Sigmoid colon (tissue), 7 donors: ENCODE data around the gene PRDM16. TPM values are rescaled to one million over a fixed set of nuclear protein-coding genes. Genes with fewer than 3 reads are reported as not detected.

Experiments
- DNase-seq: peaks from one replicate; pipeline ENCODE4 v3.0.0-alpha.2; 2019
- H3K27ac ChIP-seq, 4 donors: fragments of 200-600 bp; sonication (generic); one replicate each; pipeline ENCODE4 v1.5.1; 2016 to 2019; ENCODE audit warnings: mild to moderate bottlenecking in 1 of 4
- H3K27me3 ChIP-seq, 3 donors: fragments of 200-600 bp; sonication (generic); one replicate each; pipeline ENCODE4 v1.5.1; 2019; ENCODE audit warnings: mild to moderate bottlenecking in 1 of 3
- H3K36me3 ChIP-seq, 4 donors: fragments of 200-600 bp; sonication (generic); one replicate each; pipeline ENCODE4 v1.5.1; 2016 to 2019
- H3K4me1 ChIP-seq, 4 donors: fragments of 200-600 bp; sonication (generic); one replicate each; pipeline ENCODE4 v1.5.1; 2017 to 2019
- H3K4me3 ChIP-seq, 4 donors: fragments of 200-600 bp; sonication (generic); one replicate each; pipeline ENCODE4 v1.5.1; 2017 to 2019; ENCODE audit warnings: mild to moderate bottlenecking in 2 of 4, moderate library complexity in 1 of 4
- H3K9me3 ChIP-seq, 4 donors: fragments of 200-600 bp in 3 of 4; sonication (generic) in 3 of 4; one replicate each; pipeline versions ENCODE4 v1.5.1 to v1.6.1; 2013 to 2019
- EP300 ChIP-seq, 4 donors: sonication (generic); formaldehyde crosslinking; IDR thresholded peaks; one replicate each; pipeline ENCODE4 v1.6.1; 2017; ENCODE audit warnings: antibody characterized with exemption in 4 of 4
- POLR2A ChIP-seq, 2 donors: fragments of 450-650 bp; IDR thresholded peaks; one replicate each; pipeline ENCODE4 v1.6.1; 2016; ENCODE audit warnings: antibody characterized with exemption in 2 of 2, mild to moderate bottlenecking in 2 of 2, moderate library complexity in 2 of 2
- POLR2AphosphoS5 ChIP-seq, 4 donors: sonication (generic); formaldehyde crosslinking; IDR thresholded peaks; one replicate each; pipeline ENCODE4 v1.6.1; 2017; ENCODE audit warnings: antibody characterized with exemption in 4 of 4
- WGBS, 2 donors: extraction: QIAGEN DNeasy Blood & Tissue Kit; methylation state at CpG; one replicate each; pipeline ENCODE4 v1.1.7; 2013; 5-methylcytosine and 5-hydroxymethylcytosine counted together
- intact Hi-C: fragments of 100-400 bp; cut with DNase I; formaldehyde crosslinking; loops from one replicate; pipeline ENCODE4 v1.15.1; 2023
- polyA plus RNA-seq, 3 donors: library from polyadenylated mRNA; stranded (reverse); fragments of 200-250 nt; gene quantifications; one replicate each; pipeline ENCODE4 v1.2.3, GENCODE V29; 2013
- total RNA-seq, 4 donors: library from RNA; depleted of rRNA; stranded (reverse); fragments of >200 nt; gene quantifications; one replicate each; pipeline ENCODE4 v1.1.0, GENCODE V29; 2016
- TF ChIP-seq, protein P1 (sequence below), 4 experiments: fragments of 450-650 bp in 3 of 4; fragments of 200-600 bp in 1 of 4; IDR thresholded peaks; one replicate each; pipeline ENCODE4 v1.5.1; 2016 to 2019; ENCODE audit warnings: antibody characterized with exemption in 4 of 4, mild to moderate bottlenecking in 3 of 4, moderate library complexity in 2 of 4
- donor health status: healthy with polysubstance abuse.
- donor health status: Bipolar disorder and iron deficiency.
- donor health status: healthy.

Gene PRDM16
- total and polyA plus RNA-seq, 7 donors: under 0.01 to 1.7 (median 0.49) TPM

DNA sequence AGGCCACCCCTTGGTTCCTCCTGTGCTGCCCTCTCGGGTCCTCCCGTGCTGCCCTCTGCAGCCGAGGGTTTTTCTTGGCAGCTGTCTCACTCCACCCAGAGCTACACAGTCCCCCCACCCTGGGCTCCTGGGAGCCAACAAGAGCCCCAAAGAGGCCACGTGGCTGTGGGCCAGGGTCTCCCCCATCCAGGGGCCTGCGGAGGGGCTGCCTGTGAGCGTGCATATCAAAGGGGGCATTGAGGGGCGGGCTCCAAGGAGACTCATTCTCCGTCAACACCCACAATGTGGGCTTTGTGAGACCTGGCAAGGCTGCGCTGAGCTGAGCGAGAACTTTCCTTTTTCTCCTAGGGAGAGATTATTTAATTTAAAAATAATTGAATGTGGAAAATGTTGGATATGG, 276.8 kb downstream of the PRDM16 start:
- H3K4me3 ChIP-seq: no peak overlapping the region
- 85 to 87% methylated on average over 10 of the region's 10 CpGs for WGBS, 2 donors
- TF ChIP-seq POLR2A (IDR thresholded peaks at IDR 0.05) (no peak), EP300 (IDR thresholded peaks at IDR 0.05) (no peak), POLR2AphosphoS5 (IDR thresholded peaks at IDR 0.05) (no peak)
- TF ChIP-seq, protein P1, sequence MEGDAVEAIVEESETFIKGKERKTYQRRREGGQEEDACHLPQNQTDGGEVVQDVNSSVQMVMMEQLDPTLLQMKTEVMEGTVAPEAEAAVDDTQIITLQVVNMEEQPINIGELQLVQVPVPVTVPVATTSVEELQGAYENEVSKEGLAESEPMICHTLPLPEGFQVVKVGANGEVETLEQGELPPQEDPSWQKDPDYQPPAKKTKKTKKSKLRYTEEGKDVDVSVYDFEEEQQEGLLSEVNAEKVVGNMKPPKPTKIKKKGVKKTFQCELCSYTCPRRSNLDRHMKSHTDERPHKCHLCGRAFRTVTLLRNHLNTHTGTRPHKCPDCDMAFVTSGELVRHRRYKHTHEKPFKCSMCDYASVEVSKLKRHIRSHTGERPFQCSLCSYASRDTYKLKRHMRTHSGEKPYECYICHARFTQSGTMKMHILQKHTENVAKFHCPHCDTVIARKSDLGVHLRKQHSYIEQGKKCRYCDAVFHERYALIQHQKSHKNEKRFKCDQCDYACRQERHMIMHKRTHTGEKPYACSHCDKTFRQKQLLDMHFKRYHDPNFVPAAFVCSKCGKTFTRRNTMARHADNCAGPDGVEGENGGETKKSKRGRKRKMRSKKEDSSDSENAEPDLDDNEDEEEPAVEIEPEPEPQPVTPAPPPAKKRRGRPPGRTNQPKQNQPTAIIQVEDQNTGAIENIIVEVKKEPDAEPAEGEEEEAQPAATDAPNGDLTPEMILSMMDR (IDR thresholded peaks at IDR 0.05): no peak
- peak overlapping the region in 3 of 4 donors; percentile 7 to 56 (median 56) for H3K27ac ChIP-seq
- DNase-seq: peak; percentile 75
- H3K4me1 ChIP-seq: peaks cover 0 to 20% (median 17%) of the 10 kb centered on the region in 4 donors
- H3K36me3 ChIP-seq: no peaks in the 10 kb centered on the region
- H3K9me3 ChIP-seq: peaks cover 0 to 12% (median 2%) of the 10 kb centered on the region in 4 donors
- H3K27me3 ChIP-seq: peaks cover 5 to 15% (median 6%) of the 10 kb centered on the region in 3 donors
- intact Hi-C loops: no loop called here

DNA sequence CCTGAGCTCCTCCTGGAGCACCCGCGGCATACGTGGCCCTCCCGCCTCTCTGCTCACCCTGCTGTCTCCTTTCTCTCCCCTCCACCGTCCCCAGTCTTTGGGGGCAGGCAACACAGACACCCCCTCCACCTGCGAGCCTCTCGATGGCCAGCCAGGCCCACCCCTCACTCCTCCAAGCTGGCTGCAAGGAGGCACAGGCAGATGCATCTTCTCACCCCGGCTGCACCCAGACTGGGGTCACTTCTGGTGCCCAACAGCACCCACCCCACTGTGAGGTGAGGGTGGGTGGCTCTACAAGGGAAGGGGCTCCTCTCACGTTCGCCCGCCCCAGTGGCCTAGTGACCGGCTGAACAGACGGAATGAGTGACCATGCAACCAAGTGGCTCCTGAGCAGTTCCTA, 277.5 kb downstream of the PRDM16 start:
- peak overlapping the region; percentile 17 to 56 (median 50) for H3K27ac ChIP-seq
- no peak overlapping the region for H3K4me3 ChIP-seq
- intact Hi-C loops: no loop called here
- no peaks in the 10 kb centered on the region for H3K36me3 ChIP-seq
- H3K27me3 ChIP-seq: peaks cover 0 to 9% (median 5%) of the 10 kb centered on the region in 3 donors
- H3K9me3 ChIP-seq: peaks cover 0 to 12% (median 2%) of the 10 kb centered on the region in 4 donors
- 92 to 93% methylated on average over 13 of the region's 13 CpGs for WGBS, 2 donors
- H3K4me1 ChIP-seq: peaks cover 0 to 26% (median 23%) of the 10 kb centered on the region in 4 donors
- TF ChIP-seq, protein P1 (IDR thresholded peaks at IDR 0.05): no peak
- TF ChIP-seq EP300 (IDR thresholded peaks at IDR 0.05): no peak
- no peak for TF ChIP-seq POLR2A (IDR thresholded peaks at IDR 0.05)
- DNase-seq: no peak

DNA sequence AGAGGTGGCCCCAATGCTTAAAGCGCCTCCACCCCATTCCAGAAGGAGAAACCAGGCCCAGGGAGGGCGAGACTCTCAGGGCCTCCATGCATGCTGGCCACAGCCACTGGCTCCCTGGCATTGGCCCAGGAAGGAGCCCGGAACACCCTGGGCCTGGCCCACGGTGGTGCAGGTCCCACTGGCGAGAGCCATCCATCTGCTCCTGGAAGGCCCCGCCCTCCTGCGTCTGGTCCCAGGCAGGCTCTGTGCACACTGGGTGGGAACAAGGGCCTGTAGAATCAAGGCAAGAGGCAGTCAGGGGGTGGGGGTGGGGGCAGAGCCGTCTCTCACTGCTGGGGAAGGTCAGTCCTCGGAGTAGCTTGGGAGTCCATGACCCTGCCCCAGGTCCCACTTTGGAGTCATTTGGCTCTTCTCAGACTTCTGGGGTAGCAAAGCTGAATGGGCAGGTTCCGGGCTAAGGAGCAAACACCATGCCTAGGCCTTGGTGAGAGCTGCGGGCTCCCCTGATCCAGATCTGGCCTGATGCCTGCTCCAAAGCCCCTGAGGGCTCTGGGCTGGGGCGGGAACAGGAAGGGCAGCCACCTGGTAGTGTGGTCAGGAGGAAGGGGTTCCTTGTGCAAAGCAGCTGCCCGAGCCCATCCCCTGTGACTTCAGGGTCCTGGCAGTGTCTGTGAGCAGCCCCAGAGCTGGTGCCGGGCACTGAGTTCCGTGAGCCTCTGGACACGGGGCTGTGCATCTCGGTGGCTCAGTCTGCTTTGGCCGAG, 278.4 kb downstream of the PRDM16 start:
- peaks cover 0 to 36% (median 33%) of the 10 kb centered on the region in 4 donors for H3K4me1 ChIP-seq
- TF ChIP-seq EP300 (IDR thresholded peaks at IDR 0.05) (no peak), POLR2A (IDR thresholded peaks at IDR 0.05) (no peak), POLR2AphosphoS5 (IDR thresholded peaks at IDR 0.05) (no peak)
- TF ChIP-seq, protein P1 (IDR thresholded peaks at IDR 0.05): no peak
- intact Hi-C loops: no loop called here
- H3K9me3 ChIP-seq: peaks cover 0 to 12% (median 2%) of the 10 kb centered on the region in 4 donors
- no peak for DNase-seq
- H3K27ac ChIP-seq: peak overlapping the region; percentile 19 to 56 (median 50)
- WGBS, 2 donors: 77 to 82% methylated on average over 18 of the region's 18 CpGs
- H3K27me3 ChIP-seq: peaks cover 0 to 4% (median 3%) of the 10 kb centered on the region in 3 donors
- H3K4me3 ChIP-seq: no peak overlapping the region
- no peaks in the 10 kb centered on the region for H3K36me3 ChIP-seq

DNA sequence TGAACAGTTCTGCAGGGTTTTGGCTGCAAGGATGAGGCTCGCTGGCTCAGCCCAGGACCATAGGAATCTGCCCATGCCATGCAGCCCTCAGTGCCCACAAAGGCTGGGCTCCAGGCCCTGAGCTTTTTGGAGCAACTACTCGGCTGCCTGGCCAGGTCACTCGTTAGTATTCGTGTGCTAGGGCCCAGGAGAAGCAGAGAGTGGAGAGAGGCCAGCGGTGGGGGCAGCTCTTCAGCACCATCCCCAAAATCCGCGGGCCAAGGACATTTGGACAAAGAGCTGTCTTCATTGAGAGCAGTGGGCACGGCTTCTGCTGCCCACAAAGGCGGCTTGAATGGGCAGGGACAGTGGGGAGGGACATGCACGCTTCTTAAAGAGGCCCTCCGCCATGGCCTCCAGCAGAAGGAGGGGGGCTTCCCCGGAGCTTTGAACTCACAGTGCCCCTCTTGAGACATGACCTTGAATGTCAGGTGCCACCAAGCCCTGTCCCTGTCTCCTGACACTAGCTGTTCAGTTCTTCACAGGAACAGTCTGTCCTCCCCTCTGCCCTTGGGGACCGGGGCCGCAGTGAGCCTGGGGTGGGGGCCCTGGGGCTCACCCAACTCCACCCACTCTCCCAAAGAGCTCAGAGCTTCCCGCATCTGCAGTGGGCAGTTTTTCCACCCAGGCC, 279.3 kb downstream of the PRDM16 start:
- WGBS, 2 donors: 81 to 83% methylated on average over 15 of the region's 15 CpGs
- H3K9me3 ChIP-seq: peaks cover 0 to 8% (median 2%) of the 10 kb centered on the region in 4 donors
- H3K4me1 ChIP-seq: peaks cover 0 to 45% (median 41%) of the 10 kb centered on the region in 4 donors
- peak overlapping the region; percentile 45 to 95 (median 92) for H3K27ac ChIP-seq
- TF ChIP-seq POLR2AphosphoS5 (IDR thresholded peaks at IDR 0.05): no peak
- no peak for TF ChIP-seq POLR2A (IDR thresholded peaks at IDR 0.05)
- TF ChIP-seq EP300 (IDR thresholded peaks at IDR 0.05): no peak
- TF ChIP-seq, protein P1 (IDR thresholded peaks at IDR 0.05): no peak
- DNase-seq: no peak
- H3K4me3 ChIP-seq: no peak overlapping the region
- H3K27me3 ChIP-seq: peaks cover 0 to 4% (median 0%) of the 10 kb centered on the region in 3 donors
- intact Hi-C loops: no loop called here
- no peaks in the 10 kb centered on the region for H3K36me3 ChIP-seq
